IPS-NIHi7 (cell line): ENCODE measurements around the gene STX1B.
A peak's percentile ranks its signal among the peaks of the same experiment; 100 is the strongest.
"Not testable (repeated sequence)": the region's sequence is repeated elsewhere in the genome, so short reads cannot be mapped to it uniquely, and the experiment has no call there.

Experiments used
- DNase-seq: peaks from one replicate; pipeline ENCODE4 v3.0.0; 2012; ENCODE audit warnings: mixed read lengths; ENCODE audit errors: extremely low spot score

The STX1B gene

DNA sequence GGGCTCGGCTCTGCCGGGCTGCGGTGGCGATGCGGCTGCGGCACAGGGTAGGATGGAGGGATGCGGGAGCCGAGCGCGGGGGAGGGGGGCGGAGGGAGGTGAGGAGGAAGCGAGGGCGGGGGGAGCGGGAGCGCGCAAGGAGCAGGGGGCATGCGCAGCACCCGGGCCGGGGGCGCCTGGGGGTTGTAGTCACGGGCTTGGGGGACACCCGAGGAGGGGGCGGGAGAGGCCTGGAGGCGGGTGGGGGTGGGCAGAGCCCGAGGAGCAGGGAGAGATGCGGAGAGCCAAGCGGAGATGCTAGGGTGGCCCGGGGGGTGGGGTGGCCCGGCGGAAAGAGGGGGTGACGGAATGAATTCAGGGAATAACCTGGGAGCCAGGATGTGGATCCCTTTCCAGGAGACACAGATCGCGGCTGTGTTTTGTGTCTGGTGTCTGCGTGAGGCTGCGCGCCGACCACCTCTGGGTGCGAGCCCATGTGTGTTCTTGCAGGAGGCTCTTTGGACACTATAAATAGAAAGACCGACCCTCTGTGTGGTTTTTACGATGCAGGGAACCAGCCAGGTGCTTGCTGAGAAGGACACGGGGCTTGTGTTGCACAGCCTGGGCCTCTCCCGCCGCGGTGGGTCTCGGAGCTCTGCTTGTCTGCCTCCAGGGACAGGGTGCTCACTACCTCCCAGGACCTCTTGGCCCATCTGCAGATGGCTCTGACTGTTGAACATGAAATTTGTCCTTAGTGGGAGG, at the start of gene STX1B:
Gene STX1B (minus strand): TSS at position 54 of the 741 bp plus-strand sequence. CDS start 242 bp downstream, outside the sequence.
- peak; percentile 90 for DNase-seq

DNA sequence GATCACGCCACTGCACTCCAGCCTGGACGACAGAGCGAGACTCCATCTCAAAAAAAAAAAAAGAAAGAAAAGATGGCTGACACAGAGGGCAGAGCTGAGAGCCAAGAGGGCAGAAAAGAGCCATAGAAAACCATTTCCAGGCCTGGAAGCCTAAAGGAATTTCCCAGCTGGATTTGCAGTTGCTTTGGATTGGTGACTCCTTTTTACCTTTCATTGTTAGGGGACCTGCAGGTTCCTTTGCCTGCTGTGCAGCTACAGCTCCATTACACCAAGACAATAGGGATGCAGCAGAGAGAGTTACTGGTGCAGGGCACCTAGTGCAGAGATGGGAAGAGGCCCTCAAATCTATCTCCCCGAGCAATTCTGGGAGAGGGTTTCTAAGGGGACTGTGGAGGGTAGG, 45.2 kb upstream of the STX1B start:
- DNase-seq, result peak; percentile 40

DNA sequence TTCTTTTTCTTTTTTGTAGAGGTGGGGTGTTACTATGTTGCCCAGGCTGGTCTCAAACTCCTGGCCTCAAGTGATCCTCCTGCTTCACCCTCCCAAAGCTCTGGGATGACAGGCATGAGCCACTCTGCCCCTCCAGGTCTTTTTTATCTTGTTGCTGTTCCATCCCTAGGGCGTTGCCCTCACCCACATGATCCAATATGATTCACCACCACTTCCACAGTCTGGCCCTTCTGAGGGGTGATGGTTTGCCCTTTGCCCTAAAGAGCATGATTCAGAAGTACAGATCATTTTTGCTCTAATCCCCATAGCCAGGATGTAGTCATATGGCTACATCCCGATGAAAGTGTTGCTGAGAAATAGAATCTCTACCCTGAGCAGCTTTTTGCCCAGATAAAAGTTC, 41.7 kb upstream of the STX1B start:
- no peak for DNase-seq

DNA sequence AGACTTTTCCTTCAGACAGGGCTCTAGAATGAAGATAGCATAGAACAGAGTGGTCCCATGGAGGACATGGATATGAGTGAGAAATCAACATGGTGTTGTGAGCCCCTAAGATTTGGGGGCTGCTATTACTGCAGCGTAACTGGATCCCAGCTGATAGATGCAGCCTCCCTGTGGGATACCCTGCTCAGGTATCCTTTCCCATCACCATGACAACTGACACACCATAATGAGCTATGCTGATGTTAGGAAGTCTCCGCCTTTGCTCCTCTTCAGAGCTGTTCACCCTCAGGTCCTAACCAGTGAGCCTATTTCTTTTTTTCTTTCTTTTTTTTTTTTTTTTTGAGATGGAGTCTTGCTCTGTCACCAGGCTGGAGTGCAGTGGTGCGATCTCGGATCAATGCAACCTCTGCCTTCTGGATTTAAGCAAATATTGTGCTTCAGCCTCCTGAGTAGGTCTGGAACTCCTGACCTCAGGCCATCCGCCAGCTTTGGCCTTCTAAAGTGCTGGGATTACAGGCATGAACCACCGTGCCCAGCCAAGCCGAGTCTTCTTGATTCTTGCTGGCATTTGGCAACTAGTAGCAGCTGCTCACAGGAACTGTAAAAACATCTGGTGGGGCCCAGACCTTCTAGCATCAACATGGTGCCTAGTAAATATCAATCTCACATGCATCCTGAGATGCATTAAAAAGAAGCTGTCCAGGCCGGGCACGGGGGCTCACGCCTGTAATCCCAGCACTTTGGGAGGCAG, 40.0 kb upstream of the STX1B start:
- DNase-seq, result peak; percentile 51

DNA sequence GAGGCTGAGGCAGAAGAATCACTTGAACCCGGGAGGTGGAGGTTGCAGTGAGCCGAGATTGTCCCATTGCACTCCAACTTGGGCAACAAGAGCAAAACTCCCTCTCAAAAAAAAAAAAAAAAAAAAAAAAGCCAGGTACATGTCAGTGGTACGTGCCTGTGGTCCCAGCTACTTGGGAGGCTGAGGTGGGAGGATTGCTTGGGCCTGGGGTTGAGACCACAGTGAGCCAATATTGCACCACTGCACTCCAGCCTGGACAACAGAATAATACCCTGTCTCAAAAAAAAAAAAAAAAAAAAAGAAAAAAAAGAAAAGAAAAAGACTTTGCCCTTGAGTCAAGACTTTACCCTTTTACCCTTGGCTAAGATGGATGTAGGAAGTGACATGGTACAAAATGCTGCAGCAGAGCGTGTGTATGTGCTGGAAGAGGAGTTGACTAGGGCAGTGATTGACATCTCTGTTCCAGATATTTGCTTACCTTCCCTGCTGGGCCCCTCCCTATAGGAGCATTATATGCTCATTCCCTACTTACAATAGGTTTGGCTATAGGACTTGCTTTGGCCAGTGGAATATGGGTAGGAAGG, 33.6 kb upstream of the STX1B start:
- no peak for DNase-seq

DNA sequence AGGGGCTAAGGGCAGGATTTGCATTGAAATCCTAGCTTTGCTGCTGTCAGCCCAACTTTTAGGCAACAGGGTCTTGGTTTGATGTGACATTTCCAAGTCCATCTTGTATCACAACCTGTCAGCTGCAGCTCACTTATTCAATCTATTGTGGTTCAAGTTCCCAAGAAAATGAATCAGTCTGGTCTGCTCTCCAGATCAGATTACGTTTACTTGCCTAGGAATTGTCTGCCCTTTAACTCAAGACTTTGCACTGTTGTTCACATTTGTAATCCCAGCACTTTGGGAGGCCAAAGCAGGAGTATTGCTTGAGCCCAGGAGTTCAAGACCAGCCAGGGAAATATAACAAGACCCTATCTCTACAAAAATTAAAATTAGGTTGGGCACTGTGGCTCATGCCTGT, 32.9 kb upstream of the STX1B start:
- no peak for DNase-seq

DNA sequence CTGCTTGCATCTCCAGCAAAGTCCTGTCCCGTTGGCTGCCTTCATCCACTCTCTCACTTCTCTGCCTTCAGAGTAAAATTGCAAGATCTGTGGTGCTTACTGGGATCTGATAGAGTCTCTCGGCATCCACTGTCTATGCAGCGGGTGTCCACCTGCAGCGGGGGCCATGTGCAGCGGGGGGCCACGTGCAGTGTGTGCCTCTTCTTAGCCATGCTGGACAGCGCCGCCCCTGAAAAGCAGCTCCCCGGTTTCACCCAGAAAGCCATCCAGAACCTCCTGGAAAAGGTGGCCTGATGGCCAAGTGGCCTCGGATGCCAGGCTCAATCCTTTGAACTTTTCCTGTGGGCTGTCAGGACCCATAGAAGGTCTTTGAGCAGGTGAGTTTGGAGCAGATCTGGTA, 32.4 kb upstream of the STX1B start:
- DNase-seq, result no peak

DNA sequence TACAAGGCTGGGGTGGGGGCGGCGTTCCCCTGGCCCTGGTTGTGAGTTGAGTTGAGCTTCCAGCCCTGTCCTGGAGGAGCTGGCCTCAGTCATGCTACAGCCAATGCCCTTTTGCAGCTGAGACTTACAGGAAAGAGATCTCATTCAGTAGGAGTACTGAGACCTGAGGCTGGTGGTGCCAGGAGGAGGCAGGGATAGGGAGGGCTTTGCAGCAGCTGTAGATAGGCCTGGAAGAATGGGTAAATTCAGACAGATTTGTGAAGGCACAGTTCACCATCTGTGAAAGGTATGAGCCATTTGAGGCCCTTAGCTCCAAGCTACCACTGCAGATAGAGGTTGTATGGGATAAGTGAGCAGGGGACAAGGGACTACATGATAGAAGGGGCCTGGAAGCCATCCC, 28.6 kb upstream of the STX1B start:
- DNase-seq, result no peak

DNA sequence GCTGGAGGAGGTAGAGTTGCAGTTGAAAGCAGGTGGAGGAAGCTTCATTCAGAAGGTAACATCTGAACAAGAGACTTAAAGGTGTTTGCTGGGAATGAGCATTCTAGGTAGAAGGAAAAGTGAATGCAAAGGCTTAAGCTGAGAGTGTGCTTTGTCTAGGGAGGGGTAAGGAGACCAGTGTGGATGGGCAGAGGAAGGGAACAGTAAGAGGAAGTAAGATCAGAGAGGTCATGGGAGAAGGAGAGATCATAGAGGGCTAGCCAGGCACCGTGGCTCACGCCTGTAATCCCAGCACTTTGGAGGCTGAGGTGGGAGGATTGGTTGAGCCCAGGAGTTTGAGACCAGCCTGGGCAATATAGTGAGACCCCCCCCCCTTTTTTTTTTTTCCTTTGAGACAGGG, 26.3 kb upstream of the STX1B start:
- DNase-seq, result no peak

DNA sequence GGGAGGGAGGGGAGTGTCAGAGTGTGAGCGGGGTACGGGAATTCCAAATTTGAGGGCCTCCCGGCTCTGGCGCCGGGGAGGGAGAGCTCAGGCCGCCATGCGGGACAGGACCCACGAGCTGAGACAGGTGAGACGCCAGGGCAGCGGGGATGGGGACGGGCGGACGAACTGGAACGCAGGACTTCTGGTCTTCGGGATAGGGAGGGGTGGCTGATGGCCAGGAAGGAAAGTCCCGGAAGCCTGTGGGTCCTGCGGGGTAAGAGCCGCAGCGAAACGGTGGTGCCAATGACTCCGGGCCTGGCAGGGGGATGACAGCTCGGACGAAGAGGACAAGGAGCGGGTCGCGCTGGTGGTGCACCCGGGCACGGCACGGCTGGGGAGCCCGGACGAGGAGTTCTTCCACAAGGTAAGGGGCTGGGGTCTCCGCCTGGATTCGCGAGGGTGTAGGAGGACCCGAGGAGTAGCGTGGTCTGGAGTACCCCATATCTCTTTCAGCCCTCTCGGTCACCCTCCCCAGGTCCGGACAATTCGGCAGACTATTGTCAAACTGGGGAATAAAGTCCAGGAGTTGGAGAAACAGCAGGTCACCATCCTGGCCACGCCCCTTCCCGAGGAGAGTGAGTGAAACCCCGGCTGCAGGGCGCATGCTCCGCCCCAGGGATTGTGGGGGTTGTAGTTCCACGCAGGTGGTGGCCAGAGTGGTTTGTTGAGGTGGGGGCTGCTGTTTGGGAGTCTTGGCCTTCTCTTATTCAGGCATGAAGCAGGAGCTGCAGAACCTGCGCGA, 23.5 kb upstream of the STX1B start:
- peak; percentile 96 for DNase-seq

DNA sequence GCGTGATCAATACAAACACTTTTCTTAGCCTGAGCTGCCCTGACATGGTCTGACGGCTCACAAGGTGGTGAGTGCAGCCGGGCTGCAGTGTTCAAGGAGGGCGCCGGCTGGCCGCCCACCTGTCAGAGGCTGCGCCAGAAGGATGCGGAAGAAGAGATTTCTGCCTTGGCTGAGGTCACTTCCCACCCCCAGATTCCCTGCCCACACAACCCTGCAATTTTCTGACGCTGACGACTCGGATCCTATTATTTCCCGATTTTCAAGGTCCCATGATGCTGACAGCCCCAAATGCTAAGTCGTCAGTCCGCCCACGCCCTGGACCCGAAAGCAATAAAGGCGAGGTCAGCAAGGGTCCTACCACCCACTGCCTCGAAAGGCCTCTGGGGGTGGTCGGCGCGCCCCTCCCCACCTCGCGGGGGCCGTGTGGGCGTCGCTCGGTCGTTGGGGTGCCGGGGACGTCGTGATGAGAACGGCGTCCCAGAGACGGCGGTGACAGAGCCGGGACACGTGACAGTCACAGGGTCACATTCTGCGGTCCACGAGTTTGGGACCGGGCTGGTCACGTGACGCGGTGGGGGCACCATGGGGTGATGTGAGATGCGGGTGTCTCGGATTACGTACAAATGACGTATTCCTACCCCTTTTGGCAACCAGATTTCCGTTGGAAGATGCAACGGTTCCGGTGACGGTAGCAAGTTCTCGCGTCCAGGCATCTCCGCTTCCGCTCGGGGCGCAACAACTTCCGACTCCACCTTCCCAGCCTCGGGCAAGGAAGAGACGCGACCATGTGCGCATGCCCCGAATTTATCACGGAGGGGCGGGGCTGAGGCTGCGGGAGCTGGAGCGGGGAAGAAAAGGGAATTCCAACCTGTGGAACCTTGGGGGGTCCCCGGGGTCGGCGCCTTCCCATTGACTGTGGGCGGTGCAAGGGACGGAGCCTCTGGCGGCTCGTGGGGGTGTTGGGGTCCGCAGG, 22.6 kb upstream of the STX1B start, which contains the start of gene STX4:
Gene STX4 (plus strand): TSS at position 823 of the 973 bp plus-strand sequence. CDS start 248 bp downstream, outside the sequence.
- DNase-seq, result peak; percentile 94

DNA sequence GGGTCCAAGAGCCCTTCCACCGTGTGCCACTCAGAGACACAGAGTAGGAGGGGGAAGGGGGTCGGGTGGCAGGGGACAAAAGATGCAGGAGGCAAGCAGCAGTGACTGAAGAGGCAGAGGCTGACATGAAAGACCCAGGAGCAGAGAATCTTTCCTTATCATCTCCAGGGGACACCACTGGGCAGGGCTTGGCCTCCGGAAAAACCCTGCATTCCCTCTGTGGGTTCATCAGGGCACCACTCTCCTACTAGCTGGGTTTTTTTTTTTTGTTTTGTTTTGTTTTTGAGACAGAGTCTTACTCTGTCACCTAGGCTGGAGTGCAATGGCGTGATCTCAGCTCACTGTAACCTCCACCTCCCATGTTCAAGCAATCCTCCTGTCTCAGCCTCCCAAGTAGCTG, 20.8 kb upstream of the STX1B start:
- DNase-seq, result no peak

DNA sequence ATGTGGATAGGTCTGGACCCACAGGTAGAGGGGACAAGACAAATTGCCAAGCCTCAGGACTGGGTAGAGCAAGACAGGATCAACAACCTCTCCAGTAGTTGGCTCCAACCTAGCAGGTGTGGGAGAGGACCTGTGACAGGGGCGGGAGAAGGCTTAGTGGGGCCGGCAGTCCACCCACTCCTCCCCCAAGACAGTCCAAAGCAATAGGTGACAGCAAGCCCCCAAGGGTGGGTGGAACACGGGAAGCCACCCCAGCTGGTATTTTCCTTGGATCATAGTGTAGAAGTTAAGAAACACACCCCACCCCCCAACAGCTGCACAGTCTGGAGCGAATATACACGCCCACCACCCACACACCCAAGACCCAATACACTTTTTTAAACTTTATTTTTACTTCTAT, 18.8 kb upstream of the STX1B start:
- no peak for DNase-seq

DNA sequence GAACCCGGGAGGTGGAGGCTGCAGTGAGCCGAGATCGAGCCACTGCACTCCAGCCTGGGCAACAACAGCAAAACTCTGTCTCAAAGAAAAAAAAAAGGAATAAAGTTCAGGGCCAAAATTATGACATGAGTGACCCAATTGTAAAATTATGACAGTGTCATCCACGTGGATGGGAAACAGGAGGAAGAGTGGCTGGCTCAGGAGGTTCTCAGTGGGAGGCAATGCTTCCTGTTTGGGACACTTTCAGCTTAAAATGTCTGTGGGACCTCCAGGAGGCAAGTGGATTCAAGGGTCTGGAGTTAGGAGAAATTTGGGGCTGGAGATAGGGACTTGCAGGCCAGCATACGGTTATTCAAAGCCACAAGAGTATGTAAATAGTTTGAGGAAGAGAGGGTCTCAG, 14.9 kb upstream of the STX1B start:
- no peak for DNase-seq

DNA sequence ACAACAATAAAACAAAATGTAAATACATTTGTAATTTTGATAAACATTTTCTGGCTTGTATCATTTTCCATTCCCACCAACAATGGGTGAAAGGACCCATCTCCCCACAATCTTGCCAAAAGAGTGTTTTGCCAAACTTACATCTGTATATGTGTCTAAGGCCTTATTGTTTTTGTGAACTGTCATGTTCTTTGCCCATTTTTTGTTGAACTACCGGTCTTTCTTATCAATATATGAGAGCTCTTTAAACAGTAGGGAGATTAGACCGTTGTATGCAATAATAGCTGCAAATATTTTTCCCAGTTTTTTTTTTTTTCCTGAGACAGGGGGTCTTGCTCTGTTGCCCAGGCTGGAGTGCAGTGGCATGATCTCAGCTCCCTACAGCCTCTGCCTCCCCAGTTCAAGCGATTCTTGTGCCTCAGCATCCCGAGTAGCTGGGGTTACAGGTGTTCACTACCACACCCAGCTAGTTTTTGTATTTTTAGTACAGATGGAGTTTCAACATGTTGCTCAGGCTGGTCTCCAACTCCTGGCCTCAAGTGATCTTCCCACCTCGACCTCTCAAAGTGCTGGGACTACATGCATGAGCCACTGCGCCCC, 13.3 kb upstream of the STX1B start:
- DNase-seq, result no peak

DNA sequence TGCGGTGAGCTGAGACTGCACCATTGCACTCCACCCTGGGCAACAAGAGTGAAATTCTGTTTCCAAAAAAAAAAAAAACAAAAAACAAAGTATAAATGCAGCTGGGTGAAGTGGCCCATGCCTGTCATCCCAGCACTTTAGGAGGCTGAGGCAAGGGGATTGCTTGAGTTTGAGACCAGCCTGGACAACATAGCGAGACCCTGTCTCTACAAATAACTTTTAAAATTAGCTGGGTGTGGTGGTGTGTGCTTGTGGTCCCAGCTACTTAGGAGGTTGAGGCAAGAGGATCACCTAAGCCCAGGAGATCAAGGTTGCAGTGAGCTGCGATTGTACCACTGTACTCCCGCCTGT, 12.8 kb upstream of the STX1B start:
- no peak for DNase-seq

DNA sequence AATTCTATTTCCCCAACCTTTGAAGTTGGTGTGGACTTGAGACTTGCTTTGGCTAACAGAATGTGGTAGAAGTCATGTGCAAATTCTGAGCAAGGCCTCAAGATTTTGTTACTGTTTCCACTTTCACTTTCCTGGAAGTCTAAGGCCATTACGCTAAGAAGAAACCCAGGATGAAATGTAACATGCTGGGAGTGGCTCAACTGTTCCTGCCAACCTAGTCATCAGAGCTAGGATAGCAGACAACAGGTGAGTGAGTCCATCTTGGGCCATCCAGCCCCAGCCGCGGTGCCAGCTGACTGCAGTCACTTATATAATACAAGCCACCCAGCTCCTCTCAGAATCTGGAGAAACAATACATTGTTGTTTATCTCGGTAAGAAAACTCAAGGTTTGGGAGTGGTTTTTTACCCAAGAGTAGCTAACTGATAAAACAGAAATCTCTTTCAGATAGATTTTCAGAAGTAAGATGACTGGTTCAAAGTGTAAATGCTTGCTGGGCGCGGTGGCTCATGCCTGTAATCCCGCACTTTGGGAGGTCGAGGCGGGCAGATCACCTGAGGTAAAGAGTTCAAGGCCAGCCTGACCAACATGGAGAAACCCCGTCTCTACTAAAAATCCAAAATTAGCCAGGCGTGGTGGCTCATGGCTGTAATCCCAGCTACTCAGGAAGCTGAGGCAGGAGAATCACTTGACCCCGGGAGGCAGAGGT, 12.3 kb upstream of the STX1B start:
- DNase-seq, result no peak

DNA sequence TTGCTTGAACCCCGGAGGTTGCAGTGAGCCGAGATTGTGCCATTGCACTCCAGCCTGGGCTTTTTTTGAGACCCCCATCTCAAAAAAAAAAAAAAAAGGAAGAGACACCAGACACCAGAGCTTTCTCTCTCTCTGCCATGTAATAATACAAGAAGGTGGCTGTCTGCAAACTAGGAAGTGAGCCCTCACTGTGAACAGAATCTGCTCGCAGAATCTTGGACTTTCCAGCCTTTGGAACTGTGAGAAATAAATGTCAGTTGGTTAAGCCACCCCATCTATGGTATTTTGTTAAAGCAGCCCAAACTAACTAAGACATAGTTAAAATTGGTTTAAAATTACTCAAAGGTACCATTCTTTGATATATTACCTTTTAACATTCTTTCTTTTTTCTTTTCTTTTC, 10.1 kb upstream of the STX1B start:
- no peak for DNase-seq

DNA sequence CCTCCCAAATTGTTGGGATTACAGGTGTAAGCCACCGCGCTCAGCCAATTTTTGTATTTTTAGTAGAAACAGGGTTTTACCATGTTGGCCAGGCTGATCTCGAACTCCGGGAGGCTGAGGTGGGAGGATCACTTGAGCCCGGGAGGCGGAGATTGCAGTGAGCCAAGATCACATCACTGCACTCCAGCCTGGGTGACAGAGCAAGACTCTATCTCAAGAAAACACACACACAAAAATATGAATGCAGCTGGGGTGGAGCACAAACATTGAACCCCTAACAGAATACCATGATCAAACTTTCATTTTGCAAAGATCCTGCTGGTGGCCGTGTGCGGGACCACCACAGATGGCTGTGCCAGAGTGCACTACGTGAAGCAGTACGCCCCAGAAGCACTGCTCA, 7.3 kb upstream of the STX1B start:
- not testable (repeated sequence) for DNase-seq

DNA sequence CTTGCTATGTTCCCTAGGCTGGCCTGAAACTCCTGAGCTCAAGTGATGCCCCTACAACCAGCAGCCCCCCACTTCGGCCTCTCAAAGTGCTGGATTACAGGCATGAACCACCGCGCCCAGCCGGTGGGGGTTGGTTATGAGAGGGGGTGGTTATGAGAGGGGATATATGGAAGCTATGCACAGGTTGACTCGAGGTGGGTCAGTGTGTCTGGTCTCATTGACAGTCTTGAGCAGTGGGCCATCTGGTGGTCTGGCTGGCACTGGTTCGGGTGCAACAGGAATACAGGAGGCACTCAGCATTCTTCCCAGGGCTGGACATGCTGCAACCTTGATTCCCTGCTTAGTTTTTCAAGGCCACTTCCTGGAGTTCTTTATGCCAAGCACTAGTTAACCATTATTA, 5.6 kb upstream of the STX1B start:
- DNase-seq, result peak; percentile 37
